ENCODE results near the gene GALNT7.

Gene GALNT7

GRCh38 chr4:173231916-173232315 is 63.3 kb downstream of the GALNT7 start:
- H3K27ac Mint-ChIP-seq: no peak overlapping the region
- no peak for ATAC-seq

GRCh38 chr4:173233857-173234256 is 65.2 kb downstream of the GALNT7 start:
- no peaks in the 10 kb centered on the region for H3K9me3 Mint-ChIP-seq
- H3K27me3 Mint-ChIP-seq: no peaks in the 10 kb centered on the region
- no peak overlapping the region for H3K27ac Mint-ChIP-seq
- H3K4me1 Mint-ChIP-seq: no peaks in the 10 kb centered on the region
- ATAC-seq (no peak), DNase-seq (no peak)
- H3K4me3 Mint-ChIP-seq: no peak overlapping the region

More at GRCh38 chr4:173231916-173232315, 63.3 kb downstream of the GALNT7 start:
- H3K9me3 Mint-ChIP-seq: no peaks in the 10 kb centered on the region
- no peaks in the 10 kb centered on the region for H3K27me3 Mint-ChIP-seq
- DNase-seq: no peak
- H3K4me3 Mint-ChIP-seq: no peak overlapping the region
- no peaks in the 10 kb centered on the region for H3K4me1 Mint-ChIP-seq

GRCh38 chr4:173235050-173235449 is 66.4 kb downstream of the GALNT7 start:
- Mint-ChIP-seq H3K9me3 (no peaks in the 10 kb centered on the region), H3K4me3 (no peak overlapping the region), H3K27me3 (no peaks in the 10 kb centered on the region), H3K27ac (no peak overlapping the region), H3K4me1 (no peaks in the 10 kb centered on the region)
- ATAC-seq: no peak
- DNase-seq: no peak

- DNase-seq (no peak), ATAC-seq (no peak)
- no peaks in the 10 kb centered on the region for H3K4me1 Mint-ChIP-seq
- H3K27ac Mint-ChIP-seq: no peak overlapping the region
- H3K27me3 Mint-ChIP-seq: no peaks in the 10 kb centered on the region
- no peaks in the 10 kb centered on the region for H3K9me3 Mint-ChIP-seq
- no peak overlapping the region for H3K4me3 Mint-ChIP-seq
Observed at GRCh38 chr4:173236301-173236700, 67.7 kb downstream of the GALNT7 start.

GRCh38 chr4:173237152-173237551 is 68.5 kb downstream of the GALNT7 start:
- H3K27me3 Mint-ChIP-seq: no peaks in the 10 kb centered on the region
- ATAC-seq (no peak), DNase-seq (no peak)
- no peak overlapping the region for H3K4me3 Mint-ChIP-seq
- H3K27ac Mint-ChIP-seq: peak overlapping the region in 1 of 2 donors; percentile 50
- H3K9me3 Mint-ChIP-seq: no peaks in the 10 kb centered on the region
- no peaks in the 10 kb centered on the region for H3K4me1 Mint-ChIP-seq

GRCh38 chr4:173237762-173238161 is 69.2 kb downstream of the GALNT7 start:
- H3K9me3 Mint-ChIP-seq: no peaks in the 10 kb centered on the region
- H3K27me3 Mint-ChIP-seq: no peaks in the 10 kb centered on the region
- ATAC-seq (no peak), DNase-seq (no peak)
- H3K4me3 Mint-ChIP-seq: no peak overlapping the region
- H3K27ac Mint-ChIP-seq: no peak overlapping the region
- H3K4me1 Mint-ChIP-seq: peaks cover 5% of the 10 kb centered on the region

- DNase-seq: no peak
- Mint-ChIP-seq H3K4me3 (no peak overlapping the region), H3K9me3 (no peaks in the 10 kb centered on the region), H3K27ac (no peak overlapping the region), H3K27me3 (no peaks in the 10 kb centered on the region), H3K4me1 (peaks cover 23% of the 10 kb centered on the region)
- ATAC-seq: no peak
Observed at GRCh38 chr4:173240696-173241095, 72.1 kb downstream of the GALNT7 start.

GRCh38 chr4:173242466-173243250 is 74.0 kb downstream of the GALNT7 start:
- peaks cover 23% of the 10 kb centered on the region for H3K4me1 Mint-ChIP-seq
- no peaks in the 10 kb centered on the region for H3K9me3 Mint-ChIP-seq
- H3K27ac Mint-ChIP-seq: no peak overlapping the region
- H3K4me3 Mint-ChIP-seq: no peak overlapping the region
- no peaks in the 10 kb centered on the region for H3K27me3 Mint-ChIP-seq
- DNase-seq (no peak), ATAC-seq (peak; percentile 62)

GRCh38 chr4:173243321-173243720 is 74.7 kb downstream of the GALNT7 start:
- Mint-ChIP-seq H3K4me3 (no peak overlapping the region), H3K27me3 (no peaks in the 10 kb centered on the region), H3K9me3 (no peaks in the 10 kb centered on the region), H3K4me1 (peaks cover 23% of the 10 kb centered on the region), H3K27ac (no peak overlapping the region)
- ATAC-seq (no peak), DNase-seq (no peak)

GRCh38 chr4:173243917-173244658 is 75.5 kb downstream of the GALNT7 start:
- Mint-ChIP-seq H3K4me1 (peaks cover 23% of the 10 kb centered on the region), H3K27me3 (no peaks in the 10 kb centered on the region), H3K4me3 (no peak overlapping the region), H3K9me3 (no peaks in the 10 kb centered on the region), H3K27ac (no peak overlapping the region)
- DNase-seq: no peak
- peak; percentile 39 for ATAC-seq

- H3K27me3 Mint-ChIP-seq: no peaks in the 10 kb centered on the region
Observed at GRCh38 chr4:173245952-173246351, 77.3 kb downstream of the GALNT7 start.

GRCh38 chr4:173246719-173247118 is 78.1 kb downstream of the GALNT7 start:
- DNase-seq (no peak), ATAC-seq (no peak)
- H3K4me1 Mint-ChIP-seq: peaks cover 28% of the 10 kb centered on the region
- H3K9me3 Mint-ChIP-seq: no peaks in the 10 kb centered on the region
- no peak overlapping the region for H3K27ac Mint-ChIP-seq
- H3K27me3 Mint-ChIP-seq: no peaks in the 10 kb centered on the region
- H3K4me3 Mint-ChIP-seq: no peak overlapping the region

More at GRCh38 chr4:173245952-173246351, 77.3 kb downstream of the GALNT7 start:
- Mint-ChIP-seq H3K4me3 (no peak overlapping the region), H3K4me1 (peaks cover 23% of the 10 kb centered on the region), H3K27ac (no peak overlapping the region), H3K9me3 (no peaks in the 10 kb centered on the region)
- ATAC-seq (no peak), DNase-seq (no peak)

GRCh38 chr4:173247321-173247720 is 78.7 kb downstream of the GALNT7 start:
- no peaks in the 10 kb centered on the region for H3K27me3 Mint-ChIP-seq
- H3K9me3 Mint-ChIP-seq: no peaks in the 10 kb centered on the region
- ATAC-seq: no peak
- H3K4me3 Mint-ChIP-seq: no peak overlapping the region
- no peak overlapping the region for H3K27ac Mint-ChIP-seq
- DNase-seq: no peak
- peaks cover 27% of the 10 kb centered on the region for H3K4me1 Mint-ChIP-seq

GRCh38 chr4:173248690-173249089 is 80.1 kb downstream of the GALNT7 start:
- H3K4me1 Mint-ChIP-seq: peaks cover 16% of the 10 kb centered on the region
- H3K4me3 Mint-ChIP-seq: no peak overlapping the region
- no peak for ATAC-seq
- H3K27ac Mint-ChIP-seq: no peak overlapping the region
- DNase-seq: no peak
- no peaks in the 10 kb centered on the region for H3K27me3 Mint-ChIP-seq
- H3K9me3 Mint-ChIP-seq: no peaks in the 10 kb centered on the region

GRCh38 chr4:173252024-173252935 is 83.7 kb downstream of the GALNT7 start:
- no peaks in the 10 kb centered on the region for H3K9me3 Mint-ChIP-seq
- ATAC-seq (peak; percentile 42), DNase-seq (no peak)
- H3K27ac Mint-ChIP-seq: no peak overlapping the region
- no peaks in the 10 kb centered on the region for H3K27me3 Mint-ChIP-seq
- no peak overlapping the region for H3K4me3 Mint-ChIP-seq
- peaks cover 5% of the 10 kb centered on the region for H3K4me1 Mint-ChIP-seq
